Measurements from ENCODE around the gene TMIE. TPM values are rescaled to one million over a fixed set of nuclear protein-coding genes. Genes with fewer than 3 reads are reported as not detected.

Gene TMIE
- total and polyA plus RNA-seq, 2 donors (not counting 1 experiment from before 2014, with no cell fraction given) = 0.27 to 2.0 TPM

GRCh38 chr3:46712191-46713049 is 11.2 kb downstream of the TMIE start:
- no peak overlapping the region for H3K27ac ChIP-seq (ENCODE audit: insufficient read depth, low read length)
- no peak overlapping the region for H3K9ac ChIP-seq (ENCODE audit: insufficient read depth, low read length)
- H4K20me1 ChIP-seq (ENCODE audit: control insufficient read depth, extremely low read depth, insufficient read depth, low read length) = no peaks in the 10 kb centered on the region
- no peaks in the 10 kb centered on the region for H3K79me2 ChIP-seq (ENCODE audit: control insufficient read depth, insufficient read depth, low read length)
- H3K36me3 ChIP-seq (ENCODE audit: control insufficient read depth, insufficient read depth, low read length) = no peaks in the 10 kb centered on the region
- H3K27me3 ChIP-seq (ENCODE audit: control insufficient read depth, insufficient read depth, low read length) = peaks cover 3% of the 10 kb centered on the region
- DNase-seq (ENCODE audit: low read depth in 2 of 2) = no peak
- no peak overlapping the region for H2AFZ ChIP-seq (ENCODE audit: low read length)
- H3K9me3 ChIP-seq (ENCODE audit: control insufficient read depth, insufficient read depth, low read depth, low read length) = no peaks in the 10 kb centered on the region
- TF ChIP-seq, protein P1, sequence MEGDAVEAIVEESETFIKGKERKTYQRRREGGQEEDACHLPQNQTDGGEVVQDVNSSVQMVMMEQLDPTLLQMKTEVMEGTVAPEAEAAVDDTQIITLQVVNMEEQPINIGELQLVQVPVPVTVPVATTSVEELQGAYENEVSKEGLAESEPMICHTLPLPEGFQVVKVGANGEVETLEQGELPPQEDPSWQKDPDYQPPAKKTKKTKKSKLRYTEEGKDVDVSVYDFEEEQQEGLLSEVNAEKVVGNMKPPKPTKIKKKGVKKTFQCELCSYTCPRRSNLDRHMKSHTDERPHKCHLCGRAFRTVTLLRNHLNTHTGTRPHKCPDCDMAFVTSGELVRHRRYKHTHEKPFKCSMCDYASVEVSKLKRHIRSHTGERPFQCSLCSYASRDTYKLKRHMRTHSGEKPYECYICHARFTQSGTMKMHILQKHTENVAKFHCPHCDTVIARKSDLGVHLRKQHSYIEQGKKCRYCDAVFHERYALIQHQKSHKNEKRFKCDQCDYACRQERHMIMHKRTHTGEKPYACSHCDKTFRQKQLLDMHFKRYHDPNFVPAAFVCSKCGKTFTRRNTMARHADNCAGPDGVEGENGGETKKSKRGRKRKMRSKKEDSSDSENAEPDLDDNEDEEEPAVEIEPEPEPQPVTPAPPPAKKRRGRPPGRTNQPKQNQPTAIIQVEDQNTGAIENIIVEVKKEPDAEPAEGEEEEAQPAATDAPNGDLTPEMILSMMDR (conservative IDR thresholded peaks at IDR 0.05 in 1 of 2, IDR thresholded peaks at IDR 0.05 in 1 of 2; ENCODE audit: low read depth in 1 of 2, low read length in 2 of 2) = no peak
- no peak for TF ChIP-seq EZH2 (IDR thresholded peaks at IDR 0.05; ENCODE audit: low read length, missing control alignments)
- H3K4me2 ChIP-seq (ENCODE audit: extremely low read depth, insufficient read depth, low read length) = no peak overlapping the region
- no peak overlapping the region for H3K4me3 ChIP-seq (replicated peaks in 1 of 4; ENCODE audit: control extremely low read depth in 1 of 4, insufficient read depth in 1 of 4, low read depth in 3 of 4, low read length in 4 of 4)
- no peaks in the 10 kb centered on the region for H3K4me1 ChIP-seq (ENCODE audit: control insufficient read depth, extremely low read depth, insufficient read depth, low read length)

- DNase-seq (ENCODE audit: low read depth in 2 of 2) = no peak
- H3K36me3 ChIP-seq (ENCODE audit: control insufficient read depth, insufficient read depth, low read length) = no peaks in the 10 kb centered on the region
- no peak overlapping the region for H3K9ac ChIP-seq (ENCODE audit: insufficient read depth, low read length)
- H3K9me3 ChIP-seq (ENCODE audit: control insufficient read depth, insufficient read depth, low read depth, low read length) = no peaks in the 10 kb centered on the region
- no peaks in the 10 kb centered on the region for H4K20me1 ChIP-seq (ENCODE audit: control insufficient read depth, extremely low read depth, insufficient read depth, low read length)
- no peak overlapping the region for H3K27ac ChIP-seq (ENCODE audit: insufficient read depth, low read length)
- no peak overlapping the region for H3K4me3 ChIP-seq (replicated peaks in 1 of 4; ENCODE audit: control extremely low read depth in 1 of 4, insufficient read depth in 1 of 4, low read depth in 3 of 4, low read length in 4 of 4)
- H3K4me1 ChIP-seq (ENCODE audit: control insufficient read depth, extremely low read depth, insufficient read depth, low read length) = no peaks in the 10 kb centered on the region
- H2AFZ ChIP-seq (ENCODE audit: low read length) = no peak overlapping the region
- no peak overlapping the region for H3K4me2 ChIP-seq (ENCODE audit: extremely low read depth, insufficient read depth, low read length)
- TF ChIP-seq, protein P1 (conservative IDR thresholded peaks at IDR 0.05 in 1 of 2, IDR thresholded peaks at IDR 0.05 in 1 of 2; ENCODE audit: low read depth in 1 of 2, low read length in 2 of 2) = no peak
- TF ChIP-seq EZH2 (IDR thresholded peaks at IDR 0.05; ENCODE audit: low read length, missing control alignments) = no peak
- peaks cover 3% of the 10 kb centered on the region for H3K27me3 ChIP-seq (ENCODE audit: control insufficient read depth, insufficient read depth, low read length)
- no peaks in the 10 kb centered on the region for H3K79me2 ChIP-seq (ENCODE audit: control insufficient read depth, insufficient read depth, low read length)
Measured at GRCh38 chr3:46713050-46713897, 12.1 kb downstream of the TMIE start.

GRCh38 chr3:46713898-46714552 is 12.8 kb downstream of the TMIE start:
- DNase-seq (ENCODE audit: low read depth in 2 of 2) = no peak
- no peak for TF ChIP-seq EZH2 (IDR thresholded peaks at IDR 0.05; ENCODE audit: low read length, missing control alignments)
- TF ChIP-seq, protein P1 (conservative IDR thresholded peaks at IDR 0.05 in 1 of 2, IDR thresholded peaks at IDR 0.05 in 1 of 2; ENCODE audit: low read depth in 1 of 2, low read length in 2 of 2) = no peak
- H3K4me2 ChIP-seq (ENCODE audit: extremely low read depth, insufficient read depth, low read length) = no peak overlapping the region
- no peaks in the 10 kb centered on the region for H3K36me3 ChIP-seq (ENCODE audit: control insufficient read depth, insufficient read depth, low read length)
- H3K79me2 ChIP-seq (ENCODE audit: control insufficient read depth, insufficient read depth, low read length) = no peaks in the 10 kb centered on the region
- H3K27me3 ChIP-seq (ENCODE audit: control insufficient read depth, insufficient read depth, low read length) = peaks cover 2% of the 10 kb centered on the region
- H4K20me1 ChIP-seq (ENCODE audit: control insufficient read depth, extremely low read depth, insufficient read depth, low read length) = no peaks in the 10 kb centered on the region
- H3K4me1 ChIP-seq (ENCODE audit: control insufficient read depth, extremely low read depth, insufficient read depth, low read length) = no peaks in the 10 kb centered on the region
- H3K27ac ChIP-seq (ENCODE audit: insufficient read depth, low read length) = no peak overlapping the region
- no peaks in the 10 kb centered on the region for H3K9me3 ChIP-seq (ENCODE audit: control insufficient read depth, insufficient read depth, low read depth, low read length)
- H2AFZ ChIP-seq (ENCODE audit: low read length) = no peak overlapping the region
- H3K4me3 ChIP-seq (replicated peaks in 1 of 4; ENCODE audit: control extremely low read depth in 1 of 4, insufficient read depth in 1 of 4, low read depth in 3 of 4, low read length in 4 of 4) = no peak overlapping the region
- no peak overlapping the region for H3K9ac ChIP-seq (ENCODE audit: insufficient read depth, low read length)

Data from fibroblast of lung (primary cell).